Epithelial cell of esophagus (primary cell): ENCODE results near the gene FAM111A.
A peak's percentile ranks its signal among the peaks of the same experiment; 100 is the strongest.

Experiments used
- DNase-seq: peaks from one replicate; pipeline ENCODE4 v3.0.0; 2010; ENCODE audit warnings: low read depth
- H3K4me3 ChIP-seq: 2 replicates; pipeline ENCODE4 v1.5.1; 2011; ENCODE audit warnings: mild to moderate bottlenecking, low read length, control low read depth
- TF ChIP-seq, protein P1 (sequence below): IDR thresholded peaks from 2 replicates; pipeline ENCODE4 v1.5.1; 2011; ENCODE audit warnings: low read depth, mild to moderate bottlenecking, low read length, control low read depth, inconsistent platforms; ENCODE audit not compliant: insufficient read depth; ENCODE audit errors: missing control alignments

The FAM111A gene

DNA sequence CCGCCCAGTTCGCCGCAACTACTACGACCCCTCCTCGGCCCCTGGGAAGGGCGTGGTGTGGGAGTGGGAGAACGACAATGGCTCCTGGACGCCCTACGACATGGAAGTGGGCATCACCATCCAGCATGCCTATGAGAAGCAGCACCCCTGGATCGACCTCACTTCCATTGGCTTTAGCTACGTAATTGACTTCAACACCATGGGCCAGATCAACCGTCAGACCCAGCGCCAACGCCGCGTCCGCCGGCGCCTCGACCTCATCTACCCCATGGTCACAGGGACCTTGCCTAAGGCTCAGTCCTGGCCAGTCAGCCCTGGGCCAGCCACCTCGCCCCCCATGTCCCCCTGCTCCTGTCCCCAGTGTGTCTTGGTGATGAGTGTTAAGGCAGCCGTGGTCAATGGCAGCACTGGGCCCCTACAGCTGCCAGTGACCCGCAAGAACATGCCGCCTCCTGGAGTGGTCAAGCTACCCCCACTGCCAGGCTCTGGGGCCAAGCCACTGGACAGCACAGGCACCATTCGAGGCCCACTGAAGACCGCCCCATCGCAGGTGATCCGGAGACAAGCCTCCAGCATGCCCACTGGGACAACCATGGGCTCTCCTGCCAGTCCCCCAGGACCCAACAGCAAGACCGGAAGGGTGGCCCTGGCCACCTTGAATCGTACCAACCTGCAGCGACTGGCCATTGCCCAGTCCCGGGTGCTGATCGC lies 39.2 kb downstream of the FAM111A start:
- DNase-seq: no peak
- TF ChIP-seq, protein P1, sequence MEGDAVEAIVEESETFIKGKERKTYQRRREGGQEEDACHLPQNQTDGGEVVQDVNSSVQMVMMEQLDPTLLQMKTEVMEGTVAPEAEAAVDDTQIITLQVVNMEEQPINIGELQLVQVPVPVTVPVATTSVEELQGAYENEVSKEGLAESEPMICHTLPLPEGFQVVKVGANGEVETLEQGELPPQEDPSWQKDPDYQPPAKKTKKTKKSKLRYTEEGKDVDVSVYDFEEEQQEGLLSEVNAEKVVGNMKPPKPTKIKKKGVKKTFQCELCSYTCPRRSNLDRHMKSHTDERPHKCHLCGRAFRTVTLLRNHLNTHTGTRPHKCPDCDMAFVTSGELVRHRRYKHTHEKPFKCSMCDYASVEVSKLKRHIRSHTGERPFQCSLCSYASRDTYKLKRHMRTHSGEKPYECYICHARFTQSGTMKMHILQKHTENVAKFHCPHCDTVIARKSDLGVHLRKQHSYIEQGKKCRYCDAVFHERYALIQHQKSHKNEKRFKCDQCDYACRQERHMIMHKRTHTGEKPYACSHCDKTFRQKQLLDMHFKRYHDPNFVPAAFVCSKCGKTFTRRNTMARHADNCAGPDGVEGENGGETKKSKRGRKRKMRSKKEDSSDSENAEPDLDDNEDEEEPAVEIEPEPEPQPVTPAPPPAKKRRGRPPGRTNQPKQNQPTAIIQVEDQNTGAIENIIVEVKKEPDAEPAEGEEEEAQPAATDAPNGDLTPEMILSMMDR: no peak
- no peak overlapping the region for H3K4me3 ChIP-seq

GRCh38 chr11:59182457-59183151 lies 39.9 kb downstream of the FAM111A start:
- TF ChIP-seq, protein P1: peak; percentile 54
- no peak overlapping the region for H3K4me3 ChIP-seq
- DNase-seq: peak; percentile 63

DNA sequence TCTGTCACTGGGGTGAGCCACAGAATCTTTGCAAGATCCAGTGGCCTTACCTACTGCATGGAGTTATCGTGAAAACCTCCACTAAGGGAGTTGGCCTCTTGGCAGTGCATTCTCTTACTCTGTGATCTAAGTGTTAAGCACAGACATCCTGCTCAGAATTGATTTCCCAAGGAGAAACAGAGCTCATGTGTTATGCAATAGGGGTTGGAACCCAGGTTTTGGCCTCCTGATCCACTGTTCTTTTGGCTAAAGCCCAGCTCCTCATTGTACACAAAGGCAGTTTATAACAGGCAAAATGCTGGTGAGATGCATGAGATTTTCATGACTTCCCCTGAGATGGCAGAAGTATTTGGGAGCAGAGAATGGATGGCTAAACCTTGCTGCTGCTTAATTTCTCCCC lies 41.1 kb downstream of the FAM111A start:
- DNase-seq: no peak
- TF ChIP-seq, protein P1: no peak
- no peak overlapping the region for H3K4me3 ChIP-seq

DNA sequence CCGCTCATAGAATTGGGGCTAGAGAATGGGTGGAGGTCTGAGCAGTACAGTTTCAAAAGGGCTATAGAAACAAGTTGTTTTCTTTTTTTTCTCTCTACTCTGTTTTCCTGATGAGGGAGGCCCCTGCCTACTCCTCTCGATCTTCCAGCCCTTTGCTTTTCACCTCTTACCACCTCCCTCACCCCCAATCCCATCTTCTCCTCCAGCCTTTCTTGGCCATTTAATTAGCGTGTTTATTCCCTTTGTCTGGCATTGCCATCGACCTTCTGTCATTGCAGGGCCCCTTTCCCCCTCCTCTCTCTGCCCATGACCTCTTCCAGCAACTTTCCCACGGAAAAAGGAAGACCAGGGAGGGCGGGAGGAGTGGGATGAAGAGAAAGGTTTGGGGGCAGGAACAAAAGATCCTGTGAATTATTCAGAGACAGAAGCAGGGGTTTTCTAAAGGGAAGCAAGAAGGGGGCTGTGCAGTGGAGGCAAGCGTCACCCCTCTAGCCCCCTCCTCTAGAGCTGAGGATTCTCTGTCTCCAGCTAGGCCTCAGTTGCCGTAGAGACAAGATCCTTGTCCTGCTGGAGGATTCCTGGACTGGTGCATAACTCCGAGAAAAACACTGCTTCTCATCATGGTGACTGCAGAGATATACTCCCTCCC lies 42.2 kb downstream of the FAM111A start:
- TF ChIP-seq, protein P1: no peak
- DNase-seq: no peak

DNA sequence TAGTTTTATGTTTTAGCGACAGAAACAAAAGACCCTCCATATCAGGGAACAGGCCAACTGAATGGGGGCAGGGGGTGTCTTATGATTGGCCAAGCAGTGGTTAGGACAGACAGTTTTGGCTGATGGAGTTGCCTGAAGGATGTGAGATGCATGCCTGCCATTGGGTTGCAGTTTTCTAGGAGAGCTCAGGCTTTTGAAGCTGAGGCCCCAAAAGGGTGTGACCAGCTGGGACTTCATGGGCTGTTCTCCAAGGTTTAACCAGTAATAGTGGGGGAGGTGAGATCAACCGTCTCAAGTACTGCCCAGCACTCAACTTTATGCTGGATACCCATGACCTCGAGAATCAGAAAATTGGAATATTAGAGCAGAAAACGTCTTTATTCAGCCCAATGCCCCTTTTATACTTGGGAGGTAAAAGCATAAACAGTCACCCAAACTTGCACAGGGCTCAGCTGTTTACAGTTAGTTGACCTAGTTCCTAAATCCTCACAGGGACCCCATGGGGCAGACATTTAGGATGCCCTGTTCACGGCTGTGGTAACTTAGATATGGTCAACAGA lies 42.8 kb downstream of the FAM111A start:
- no peak overlapping the region for H3K4me3 ChIP-seq
- TF ChIP-seq, protein P1: no peak
- DNase-seq: no peak

More for the DNA sequence above, 42.2 kb downstream of the FAM111A start:
- H3K4me3 ChIP-seq: no peak overlapping the region

DNA sequence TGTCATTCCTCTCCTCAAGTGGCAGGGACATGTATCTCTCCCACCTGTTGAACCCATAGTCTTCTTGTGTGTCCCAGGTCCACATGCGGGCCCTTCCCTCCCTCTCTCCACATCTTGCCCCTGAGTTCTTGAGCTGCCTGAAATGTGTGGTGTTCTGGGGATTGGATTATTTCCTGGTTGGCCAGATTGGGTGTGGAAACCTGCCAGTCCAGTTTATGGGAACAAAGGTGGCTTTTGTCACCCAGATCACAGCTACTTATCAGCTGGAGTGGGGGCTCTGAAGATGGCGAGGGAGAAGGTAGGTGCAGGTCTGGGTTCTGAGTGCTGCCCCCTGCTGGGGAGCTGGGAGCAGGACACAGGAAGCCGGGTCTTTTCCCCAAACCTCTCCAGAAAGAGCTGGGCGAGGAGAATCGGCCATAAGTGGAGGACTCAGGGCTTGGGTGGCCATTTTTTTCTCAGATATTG lies 43.5 kb downstream of the FAM111A start:
- TF ChIP-seq, protein P1: peak; percentile 84
- H3K4me3 ChIP-seq: no peak overlapping the region
- peak; percentile 53 for DNase-seq
